ENCODE results near the gene ABCC4.

ABCC4 gene

GRCh38 chr13:95301183-95301967, at the start of gene ABCC4:
ABCC4 (minus strand) TSS chr13:95301451; CDS start chr13:95301314, 137 bp downstream.
- Mint-ChIP-seq H3K9me3 (no peaks in the 10 kb centered on the region), H3K4me1 (ENCODE audit: low read depth) (peaks cover 23% of the 10 kb centered on the region), H3K36me3 (ENCODE audit: low read depth) (no peaks in the 10 kb centered on the region), H3K27ac (peak within 1 kb of the TSS; percentile 87), H3K4me3 (peak within 1 kb of the TSS; percentile 91), H3K27me3 (ENCODE audit: low read depth) (peaks cover 11% of the 10 kb centered on the region)
- DNase-seq (ENCODE audit: low spot score), result peak; percentile 71

DNA sequence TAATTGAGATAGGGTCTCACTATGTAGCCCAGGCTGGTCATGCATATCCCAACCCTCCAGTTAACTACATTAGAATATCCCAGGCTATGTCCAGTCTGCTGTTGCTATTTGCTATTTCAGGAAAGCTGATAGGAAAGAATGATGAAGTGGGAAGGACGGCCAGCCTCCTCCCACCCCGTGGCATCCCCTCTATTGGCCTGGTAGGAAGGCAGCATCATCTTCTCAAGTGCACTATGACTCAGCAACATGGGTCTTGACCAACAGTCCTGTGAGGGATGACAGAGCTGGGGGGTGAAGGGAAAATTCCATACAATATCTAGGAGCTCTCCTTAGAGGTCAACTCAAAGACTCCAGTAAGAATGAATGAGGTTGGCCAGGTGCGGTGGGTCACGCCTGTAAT, 48.0 kb upstream of the ABCC4 start:
- no peak for DNase-seq (ENCODE audit: low spot score)
- no peak overlapping the region for H3K27ac Mint-ChIP-seq
- no peak overlapping the region for H3K4me3 Mint-ChIP-seq
- no peaks in the 10 kb centered on the region for H3K36me3 Mint-ChIP-seq (ENCODE audit: low read depth)
- H3K4me1 Mint-ChIP-seq (ENCODE audit: low read depth), result no peaks in the 10 kb centered on the region
- H3K27me3 Mint-ChIP-seq (ENCODE audit: low read depth), result peaks cover 2% of the 10 kb centered on the region
- H3K9me3 Mint-ChIP-seq, result no peaks in the 10 kb centered on the region

DNA sequence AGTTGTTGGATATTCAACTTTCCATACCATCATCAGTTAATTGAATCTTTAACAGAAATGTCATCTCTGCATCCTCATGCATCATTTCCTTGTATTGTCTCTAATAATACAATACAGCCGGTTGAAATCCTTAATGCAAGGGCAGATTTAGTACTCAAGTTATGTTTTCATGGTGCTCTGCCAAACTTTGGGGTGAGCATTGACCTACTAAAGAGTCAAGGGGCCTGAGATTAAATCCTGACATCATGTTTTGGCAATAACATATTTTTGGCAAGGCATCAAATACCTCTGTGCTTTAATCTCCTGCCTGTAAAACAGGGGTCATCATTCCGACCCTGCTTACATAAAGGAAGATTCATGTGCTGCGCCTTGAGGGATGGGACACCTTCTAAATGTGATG, 42.7 kb upstream of the ABCC4 start:
- no peak for DNase-seq (ENCODE audit: low spot score)
- no peak overlapping the region for H3K27ac Mint-ChIP-seq
- no peaks in the 10 kb centered on the region for H3K4me1 Mint-ChIP-seq (ENCODE audit: low read depth)
- no peaks in the 10 kb centered on the region for H3K36me3 Mint-ChIP-seq (ENCODE audit: low read depth)
- no peaks in the 10 kb centered on the region for H3K9me3 Mint-ChIP-seq
- H3K27me3 Mint-ChIP-seq (ENCODE audit: low read depth), result peaks cover 2% of the 10 kb centered on the region
- no peak overlapping the region for H3K4me3 Mint-ChIP-seq

GRCh38 chr13:95341441-95341840, 40.2 kb upstream of the ABCC4 start:
- H3K4me3 Mint-ChIP-seq, result no peak overlapping the region
- no peaks in the 10 kb centered on the region for H3K36me3 Mint-ChIP-seq (ENCODE audit: low read depth)
- H3K27ac Mint-ChIP-seq, result no peak overlapping the region
- no peaks in the 10 kb centered on the region for H3K27me3 Mint-ChIP-seq (ENCODE audit: low read depth)
- no peak for DNase-seq (ENCODE audit: low spot score)
- H3K4me1 Mint-ChIP-seq (ENCODE audit: low read depth), result no peaks in the 10 kb centered on the region
- no peaks in the 10 kb centered on the region for H3K9me3 Mint-ChIP-seq

DNA sequence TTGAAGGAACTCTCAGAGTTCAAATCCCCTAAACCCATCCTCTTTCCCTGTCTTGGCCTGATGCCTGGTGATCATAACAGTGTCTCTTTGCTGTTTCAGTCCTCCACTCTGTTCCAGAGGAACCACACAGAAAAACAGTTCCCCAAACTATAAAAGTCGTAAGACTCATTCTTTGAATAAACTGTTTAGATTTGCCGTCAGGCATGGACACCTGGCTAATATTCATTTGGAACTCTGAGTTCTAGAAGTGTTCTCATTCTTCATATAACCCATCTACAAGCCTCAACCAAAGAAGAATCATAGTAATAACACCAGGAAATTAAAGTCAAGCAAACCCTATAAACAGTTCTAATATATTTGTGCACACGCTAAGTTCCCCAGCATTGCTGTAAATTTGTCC, 37.7 kb upstream of the ABCC4 start:
- no peaks in the 10 kb centered on the region for H3K4me1 Mint-ChIP-seq (ENCODE audit: low read depth)
- H3K27me3 Mint-ChIP-seq (ENCODE audit: low read depth), result no peaks in the 10 kb centered on the region
- no peaks in the 10 kb centered on the region for H3K36me3 Mint-ChIP-seq (ENCODE audit: low read depth)
- H3K27ac Mint-ChIP-seq, result no peak overlapping the region
- H3K9me3 Mint-ChIP-seq, result no peaks in the 10 kb centered on the region
- no peak overlapping the region for H3K4me3 Mint-ChIP-seq
- DNase-seq (ENCODE audit: low spot score), result no peak

DNA sequence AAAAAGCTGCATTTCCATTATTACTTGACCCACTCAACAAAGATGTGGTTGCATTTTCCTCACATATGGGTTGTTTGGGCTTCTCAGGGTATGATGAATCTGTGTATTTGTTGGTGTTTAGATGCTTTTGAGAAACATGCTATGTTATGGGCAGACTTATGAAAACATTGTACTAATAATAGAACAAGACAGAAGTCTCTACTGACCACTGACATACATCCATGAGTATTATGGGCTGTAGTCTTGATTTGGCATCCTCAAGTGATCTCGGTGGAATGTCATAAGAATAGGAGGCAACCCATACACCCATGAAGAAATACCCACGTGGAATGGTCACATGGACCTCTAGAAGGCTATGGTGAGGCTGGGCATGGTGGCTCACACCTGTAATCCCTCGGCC, 36.3 kb upstream of the ABCC4 start:
- Mint-ChIP-seq H3K27ac (no peak overlapping the region), H3K27me3 (ENCODE audit: low read depth) (no peaks in the 10 kb centered on the region), H3K9me3 (no peaks in the 10 kb centered on the region), H3K36me3 (ENCODE audit: low read depth) (no peaks in the 10 kb centered on the region), H3K4me3 (no peak overlapping the region), H3K4me1 (ENCODE audit: low read depth) (no peaks in the 10 kb centered on the region)
- DNase-seq (ENCODE audit: low spot score), result no peak

- Mint-ChIP-seq H3K36me3 (ENCODE audit: low read depth) (no peaks in the 10 kb centered on the region), H3K27me3 (ENCODE audit: low read depth) (no peaks in the 10 kb centered on the region), H3K9me3 (no peaks in the 10 kb centered on the region), H3K4me1 (ENCODE audit: low read depth) (no peaks in the 10 kb centered on the region), H3K27ac (no peak overlapping the region), H3K4me3 (no peak overlapping the region)
- DNase-seq (ENCODE audit: low spot score), result no peak
These were observed 34.4 kb upstream of the ABCC4 start for GRCh38 chr13:95335667-95336066.

DNA sequence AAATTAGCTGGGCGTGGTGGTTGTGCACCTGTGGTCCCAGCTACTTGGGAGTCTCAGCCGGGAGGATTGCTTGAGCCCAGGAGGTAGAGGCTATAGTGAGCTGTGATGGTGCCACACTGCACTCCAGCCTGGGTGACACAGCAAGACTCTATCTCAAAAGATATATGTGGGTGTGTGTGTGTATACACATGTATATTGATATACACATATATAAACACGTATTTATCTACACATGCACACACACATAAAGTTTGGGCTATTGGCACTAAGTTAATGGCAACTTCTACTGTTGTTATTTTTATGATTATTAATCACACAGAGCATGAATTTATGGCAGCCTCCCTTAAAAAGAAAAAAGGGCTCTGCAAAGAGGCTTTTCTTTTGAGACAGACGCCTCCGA, 27.1 kb upstream of the ABCC4 start:
- DNase-seq (ENCODE audit: low spot score), result no peak
- no peaks in the 10 kb centered on the region for H3K4me1 Mint-ChIP-seq (ENCODE audit: low read depth)
- H3K27ac Mint-ChIP-seq, result no peak overlapping the region
- no peaks in the 10 kb centered on the region for H3K9me3 Mint-ChIP-seq
- H3K36me3 Mint-ChIP-seq (ENCODE audit: low read depth), result no peaks in the 10 kb centered on the region
- H3K4me3 Mint-ChIP-seq, result no peak overlapping the region
- H3K27me3 Mint-ChIP-seq (ENCODE audit: low read depth), result no peaks in the 10 kb centered on the region

DNA sequence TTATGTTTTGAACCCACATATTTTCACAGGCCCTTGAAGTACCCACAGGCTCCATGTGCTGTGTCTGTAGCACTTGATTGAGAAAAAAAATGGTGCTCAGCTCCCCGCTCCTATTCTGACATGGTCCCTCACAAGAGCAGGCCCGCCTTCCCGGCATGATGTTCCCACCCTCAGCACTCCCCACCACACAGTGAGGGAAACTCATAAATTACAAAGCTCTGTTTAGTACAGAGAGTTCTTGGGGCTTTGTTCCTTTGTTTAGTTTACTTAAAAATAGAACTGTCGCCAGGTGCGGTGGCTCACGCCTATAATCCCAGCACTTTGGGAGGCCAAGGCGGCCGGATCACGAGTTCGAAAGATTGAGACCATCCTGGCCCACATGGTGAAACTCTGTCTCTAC, 25.9 kb upstream of the ABCC4 start:
- Mint-ChIP-seq H3K4me3 (no peak overlapping the region), H3K36me3 (ENCODE audit: low read depth) (no peaks in the 10 kb centered on the region), H3K27me3 (ENCODE audit: low read depth) (no peaks in the 10 kb centered on the region), H3K27ac (no peak overlapping the region), H3K4me1 (ENCODE audit: low read depth) (no peaks in the 10 kb centered on the region), H3K9me3 (no peaks in the 10 kb centered on the region)
- no peak for DNase-seq (ENCODE audit: low spot score)

DNA sequence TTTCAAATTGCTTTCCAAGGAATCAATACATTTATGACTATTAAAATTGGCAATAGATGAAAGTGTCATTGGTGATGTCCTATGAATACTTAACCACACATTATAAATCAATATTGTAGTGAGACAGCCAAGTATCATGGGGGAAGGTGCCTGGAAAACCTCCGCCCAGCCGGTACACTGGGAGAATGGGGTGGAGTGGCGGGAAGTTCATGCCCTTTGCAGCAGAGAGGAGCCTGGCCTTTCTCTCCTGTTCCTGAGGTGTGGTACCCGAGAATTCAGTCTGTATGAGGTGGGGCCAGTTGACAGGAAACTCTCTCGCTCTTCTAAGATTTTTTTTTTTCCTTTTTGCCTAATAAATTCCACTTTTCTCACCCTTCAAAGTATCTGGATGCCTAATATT, 25.4 kb upstream of the ABCC4 start:
- Mint-ChIP-seq H3K4me3 (no peak overlapping the region), H3K9me3 (no peaks in the 10 kb centered on the region), H3K27ac (no peak overlapping the region), H3K4me1 (ENCODE audit: low read depth) (no peaks in the 10 kb centered on the region), H3K27me3 (ENCODE audit: low read depth) (no peaks in the 10 kb centered on the region), H3K36me3 (ENCODE audit: low read depth) (no peaks in the 10 kb centered on the region)
- DNase-seq (ENCODE audit: low spot score), result no peak

GRCh38 chr13:95325485-95325884, 24.2 kb upstream of the ABCC4 start:
- no peak for DNase-seq (ENCODE audit: low spot score)
- no peak overlapping the region for H3K4me3 Mint-ChIP-seq
- no peaks in the 10 kb centered on the region for H3K36me3 Mint-ChIP-seq (ENCODE audit: low read depth)
- no peaks in the 10 kb centered on the region for H3K27me3 Mint-ChIP-seq (ENCODE audit: low read depth)
- no peak overlapping the region for H3K27ac Mint-ChIP-seq
- H3K9me3 Mint-ChIP-seq, result no peaks in the 10 kb centered on the region
- H3K4me1 Mint-ChIP-seq (ENCODE audit: low read depth), result no peaks in the 10 kb centered on the region

DNA sequence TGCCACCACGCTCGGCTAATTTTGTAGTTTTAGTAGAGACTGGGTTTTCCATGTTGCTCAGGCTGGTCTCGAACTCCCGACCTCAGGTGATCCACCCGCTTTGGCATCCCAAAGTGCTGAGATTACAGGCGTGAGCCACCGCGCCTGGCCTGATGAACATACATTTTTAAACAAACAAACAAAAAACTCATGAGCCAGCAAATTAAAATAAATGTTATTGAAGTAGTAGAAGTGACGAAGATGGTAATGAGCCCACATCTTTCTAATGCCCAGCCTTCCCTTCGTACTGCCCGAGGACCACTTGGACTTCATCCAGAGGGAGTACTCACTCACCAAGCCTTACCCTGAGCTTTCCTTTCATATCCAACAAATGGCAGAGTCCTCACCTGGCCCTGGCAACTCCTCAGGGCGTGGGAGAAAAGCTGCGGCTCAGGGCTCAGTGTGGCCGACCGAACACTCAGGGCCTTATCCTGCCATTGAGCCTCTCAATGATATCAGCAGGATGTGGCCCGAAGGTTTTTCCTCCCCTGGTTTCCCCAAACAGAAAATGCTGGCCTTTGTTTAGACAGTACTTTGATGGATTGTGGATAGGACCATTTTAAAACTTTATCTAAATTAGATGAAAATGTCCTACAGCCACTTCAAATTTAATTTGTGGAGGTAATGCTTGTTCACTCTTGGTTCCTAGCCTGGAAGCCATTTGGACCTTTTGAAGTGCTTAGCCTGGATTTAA, 22.8 kb upstream of the ABCC4 start:
- Mint-ChIP-seq H3K4me3 (no peak overlapping the region), H3K27me3 (ENCODE audit: low read depth) (no peaks in the 10 kb centered on the region), H3K9me3 (no peaks in the 10 kb centered on the region), H3K27ac (no peak overlapping the region), H3K4me1 (ENCODE audit: low read depth) (no peaks in the 10 kb centered on the region), H3K36me3 (ENCODE audit: low read depth) (no peaks in the 10 kb centered on the region)
- DNase-seq (ENCODE audit: low spot score), result no peak

GRCh38 chr13:95319551-95320274, 18.5 kb upstream of the ABCC4 start:
- no peak overlapping the region for H3K27ac Mint-ChIP-seq
- H3K27me3 Mint-ChIP-seq (ENCODE audit: low read depth), result no peaks in the 10 kb centered on the region
- no peaks in the 10 kb centered on the region for H3K9me3 Mint-ChIP-seq
- H3K4me3 Mint-ChIP-seq, result no peak overlapping the region
- no peak for DNase-seq (ENCODE audit: low spot score)
- no peaks in the 10 kb centered on the region for H3K36me3 Mint-ChIP-seq (ENCODE audit: low read depth)
- no peaks in the 10 kb centered on the region for H3K4me1 Mint-ChIP-seq (ENCODE audit: low read depth)

Data from T-helper 2 cell treated with Interferon-gamma antibody and Interleukin-4, amounts not matched to agents 5 μg/mL and 100 μg/mL, for 36 hours (primary cell).